GM12891 (cell line): Measurements from ENCODE around the gene OR8D4.

ENCODE experiments used
- PAX5 ChIP-seq: IDR thresholded peaks from 2 replicates; pipeline ENCODE4 v1.6.1; 2011; ENCODE audit warnings: low read length, moderate library complexity, mild to moderate bottlenecking; ENCODE audit not compliant: insufficient read depth, severe bottlenecking
- POLR2A ChIP-seq: IDR thresholded peaks from 2 replicates; pipeline ENCODE4 v1.6.1; 2011; ENCODE audit warnings: low read depth, low read length, control low read depth
- POLR2AphosphoS5 ChIP-seq: IDR thresholded peaks from 2 replicates; pipeline ENCODE4 v1.6.1; 2011; ENCODE audit warnings: low read depth, low read length, control low read depth
- TAF1 ChIP-seq: IDR thresholded peaks from 2 replicates; pipeline ENCODE4 v1.6.1; 2011; ENCODE audit warnings: low read depth, low read length, control low read depth

DNA sequence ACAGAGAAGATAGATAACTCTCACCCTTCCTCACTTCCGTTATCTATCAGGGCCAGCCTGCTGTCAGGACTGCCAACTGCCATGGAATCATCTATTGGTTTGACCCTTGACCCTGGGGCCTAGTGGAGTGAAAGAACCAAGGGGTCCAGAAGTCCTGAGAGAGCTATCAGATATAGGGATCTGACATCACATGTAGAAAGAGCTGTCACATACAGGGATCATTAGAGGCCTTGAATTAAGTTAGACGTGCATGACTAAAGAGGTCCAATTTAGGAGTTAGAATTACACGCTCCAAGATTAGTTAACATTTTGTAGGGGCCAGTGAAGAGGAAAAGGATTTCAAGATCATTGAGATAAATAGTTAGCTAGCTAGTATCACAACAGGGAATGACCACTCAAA is 16.4 kb upstream of the OR8D4 start, which contains the start of gene TMEM225:
- TF ChIP-seq POLR2AphosphoS5 (no peak), TAF1 (no peak), POLR2A (no peak), PAX5 (no peak)
